Measurements from ENCODE around the gene LRRC3C.

- TF ChIP-seq CTCF (tag by site-specific recombination; IDR thresholded peaks at IDR 0.05) (no peak), YY1 (tag by site-specific recombination; IDR thresholded peaks at IDR 0.05) (no peak), ZNF830 (tag by site-specific recombination; IDR thresholded peaks at IDR 0.05; ENCODE audit: low read depth) (no peak), HOXC10 (CRISPR knock-in tag; IDR thresholded peaks at IDR 0.05) (no peak), ZNF768 (tag by site-specific recombination; IDR thresholded peaks at IDR 0.05) (no peak), ZNF600 (tag by site-specific recombination; IDR thresholded peaks at IDR 0.05) (no peak), ZNF221 (tag by site-specific recombination; IDR thresholded peaks at IDR 0.05; ENCODE audit: borderline replicate concordance) (no peak)
- TF ChIP-seq, protein P1, sequence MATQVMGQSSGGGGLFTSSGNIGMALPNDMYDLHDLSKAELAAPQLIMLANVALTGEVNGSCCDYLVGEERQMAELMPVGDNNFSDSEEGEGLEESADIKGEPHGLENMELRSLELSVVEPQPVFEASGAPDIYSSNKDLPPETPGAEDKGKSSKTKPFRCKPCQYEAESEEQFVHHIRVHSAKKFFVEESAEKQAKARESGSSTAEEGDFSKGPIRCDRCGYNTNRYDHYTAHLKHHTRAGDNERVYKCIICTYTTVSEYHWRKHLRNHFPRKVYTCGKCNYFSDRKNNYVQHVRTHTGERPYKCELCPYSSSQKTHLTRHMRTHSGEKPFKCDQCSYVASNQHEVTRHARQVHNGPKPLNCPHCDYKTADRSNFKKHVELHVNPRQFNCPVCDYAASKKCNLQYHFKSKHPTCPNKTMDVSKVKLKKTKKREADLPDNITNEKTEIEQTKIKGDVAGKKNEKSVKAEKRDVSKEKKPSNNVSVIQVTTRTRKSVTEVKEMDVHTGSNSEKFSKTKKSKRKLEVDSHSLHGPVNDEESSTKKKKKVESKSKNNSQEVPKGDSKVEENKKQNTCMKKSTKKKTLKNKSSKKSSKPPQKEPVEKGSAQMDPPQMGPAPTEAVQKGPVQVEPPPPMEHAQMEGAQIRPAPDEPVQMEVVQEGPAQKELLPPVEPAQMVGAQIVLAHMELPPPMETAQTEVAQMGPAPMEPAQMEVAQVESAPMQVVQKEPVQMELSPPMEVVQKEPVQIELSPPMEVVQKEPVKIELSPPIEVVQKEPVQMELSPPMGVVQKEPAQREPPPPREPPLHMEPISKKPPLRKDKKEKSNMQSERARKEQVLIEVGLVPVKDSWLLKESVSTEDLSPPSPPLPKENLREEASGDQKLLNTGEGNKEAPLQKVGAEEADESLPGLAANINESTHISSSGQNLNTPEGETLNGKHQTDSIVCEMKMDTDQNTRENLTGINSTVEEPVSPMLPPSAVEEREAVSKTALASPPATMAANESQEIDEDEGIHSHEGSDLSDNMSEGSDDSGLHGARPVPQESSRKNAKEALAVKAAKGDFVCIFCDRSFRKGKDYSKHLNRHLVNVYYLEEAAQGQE (tag by site-specific recombination; IDR thresholded peaks at IDR 0.05) = no peak
Measured at GRCh38 chr17:39970157-39970692, 42.7 kb downstream of the LRRC3C start.
